Neural crest cell (in vitro differentiated cells): Measurements from ENCODE around the gene ZNF608. TPM values are rescaled to one million over a fixed set of nuclear protein-coding genes. Genes with fewer than 3 reads are reported as not detected.

Experiments used
- DNase-seq: peaks from one replicate; pipeline ENCODE4 v3.0.0; 2021; ENCODE audit warnings: low read depth, mixed read lengths, low spot score
- H3K27ac Mint-ChIP-seq: one replicate; pipeline ENCODE4 v1.8.0; 2021; ENCODE audit warnings: mild to moderate bottlenecking, mixed read lengths; ENCODE audit not compliant: unreplicated experiment
- H3K27me3 Mint-ChIP-seq: 2 replicates; pipeline ENCODE4 v1.8.0; 2021; ENCODE audit warnings: low read depth, mild to moderate bottlenecking, mixed read lengths
- H3K36me3 Mint-ChIP-seq: 2 replicates; pipeline ENCODE4 v1.8.0; 2021; ENCODE audit warnings: low read depth, mild to moderate bottlenecking, mixed read lengths
- H3K4me1 Mint-ChIP-seq: 2 replicates; pipeline ENCODE4 v1.8.0; 2021; ENCODE audit warnings: mixed read lengths
- H3K4me3 Mint-ChIP-seq: one replicate; pipeline ENCODE4 v1.8.0; 2021; ENCODE audit warnings: mild to moderate bottlenecking, mixed read lengths
- H3K9me3 Mint-ChIP-seq: 2 replicates; pipeline ENCODE4 v1.8.0; 2021; ENCODE audit warnings: mixed read lengths
- CTCF ChIP-seq: fragments of 200-600 bp; sonication (generic); conservative IDR thresholded peaks from 2 replicates; pipeline ENCODE4 v1.5.0; 2021; ENCODE audit warnings: antibody characterized with exemption, mild to moderate bottlenecking
- total RNA-seq: library from RNA; stranded (reverse); gene quantifications from 2 replicates; pipeline ENCODE4 v1.2.1, GENCODE V29; 2021

Gene ZNF608
- total RNA-seq, 1 donor from 2014 or later, result 106 TPM

DNA sequence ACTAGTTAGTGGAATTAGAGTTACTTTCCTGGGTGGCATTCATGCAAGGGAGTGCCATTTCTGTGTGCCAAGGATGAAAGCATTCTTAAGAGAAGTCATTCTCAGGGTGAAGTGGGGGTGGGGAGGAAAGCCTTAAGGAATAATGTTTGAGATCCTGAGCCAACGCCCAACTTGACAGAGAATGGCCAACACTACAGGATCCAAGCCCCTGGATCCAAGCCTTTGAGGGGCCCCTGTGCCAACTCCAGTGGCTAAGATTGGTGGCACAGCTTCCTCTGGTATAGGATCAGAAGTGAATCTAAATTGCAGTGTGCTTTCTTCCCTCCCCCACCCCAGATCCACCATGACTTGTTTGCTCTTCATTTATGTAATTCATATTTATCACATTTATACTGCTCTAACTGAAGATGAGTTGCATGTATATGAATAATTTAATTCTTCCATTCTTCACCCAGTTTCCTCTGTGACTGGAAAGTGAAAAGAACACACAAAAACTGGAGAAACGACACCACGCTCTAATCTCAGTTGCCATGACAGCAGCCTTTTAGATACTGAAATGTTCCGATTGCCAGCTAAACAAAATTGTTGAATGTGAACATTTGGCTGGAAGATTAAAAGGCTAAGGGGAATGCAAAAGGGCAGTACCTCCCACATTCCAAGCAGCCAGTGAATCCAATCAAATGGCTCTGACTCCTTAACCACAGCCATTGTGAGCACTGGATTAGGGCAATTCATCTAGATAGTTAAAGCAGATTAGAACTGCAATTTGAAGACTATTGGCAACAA, 4.5 kb downstream of the ZNF608 start:
- no peaks in the 10 kb centered on the region for H3K27me3 Mint-ChIP-seq
- H3K4me3 Mint-ChIP-seq, result no peak overlapping the region
- peaks cover 39% of the 10 kb centered on the region for H3K4me1 Mint-ChIP-seq
- no peaks in the 10 kb centered on the region for H3K9me3 Mint-ChIP-seq
- H3K27ac Mint-ChIP-seq, result no peak overlapping the region
- no peak for TF ChIP-seq CTCF
- DNase-seq, result no peak
- H3K36me3 Mint-ChIP-seq, result peaks cover 3% of the 10 kb centered on the region

DNA sequence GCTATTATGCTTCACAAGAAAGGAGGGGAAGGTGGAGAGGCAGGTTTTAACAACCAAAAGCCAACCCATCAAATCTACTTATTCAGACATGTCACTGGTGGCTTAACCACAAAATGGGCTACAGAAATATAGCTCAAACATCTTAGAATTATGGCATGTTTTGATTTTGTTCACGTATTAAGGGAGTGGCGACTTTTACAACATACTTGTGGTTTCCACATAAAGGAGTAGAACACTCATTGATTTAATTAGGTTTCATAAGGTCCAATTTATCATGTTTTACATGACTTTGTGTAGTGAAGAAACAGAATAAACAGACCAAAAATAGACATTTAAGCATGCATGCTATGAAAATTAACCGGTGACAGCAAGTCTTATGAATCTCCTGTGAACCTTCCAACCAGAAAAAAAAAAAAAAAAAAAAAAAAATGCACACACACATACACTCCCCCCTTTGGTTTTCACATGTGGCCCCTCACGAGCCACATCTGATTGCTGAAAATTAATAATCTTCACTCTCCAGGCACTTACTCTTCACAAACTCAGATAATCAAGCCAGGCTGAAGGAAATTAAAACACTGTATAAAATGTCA, 5.4 kb downstream of the ZNF608 start:
- no peaks in the 10 kb centered on the region for H3K27me3 Mint-ChIP-seq
- peaks cover 47% of the 10 kb centered on the region for H3K4me1 Mint-ChIP-seq
- H3K9me3 Mint-ChIP-seq, result no peaks in the 10 kb centered on the region
- no peak overlapping the region for H3K27ac Mint-ChIP-seq
- DNase-seq, result no peak
- TF ChIP-seq CTCF, result no peak
- H3K4me3 Mint-ChIP-seq, result no peak overlapping the region
- H3K36me3 Mint-ChIP-seq, result peaks cover under 1% of the 10 kb centered on the region

DNA sequence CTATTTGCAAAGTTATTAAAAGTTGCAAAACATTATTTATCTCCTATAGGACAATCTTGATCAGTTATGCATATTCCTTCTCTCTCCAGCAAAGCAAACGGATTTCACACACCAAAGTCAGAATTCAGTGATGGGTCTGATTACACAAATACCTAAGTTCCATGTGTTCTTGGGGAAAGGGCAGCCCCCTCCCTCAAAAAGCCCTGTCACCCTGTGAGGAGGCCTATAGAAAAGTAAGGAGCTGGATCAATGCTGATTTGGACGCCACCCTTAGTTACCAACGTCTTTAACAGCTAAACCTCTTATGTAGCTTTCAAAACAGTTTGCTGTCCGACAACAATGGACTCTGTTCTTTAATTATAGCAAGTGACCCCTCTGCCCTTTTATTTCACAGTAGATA, 6.4 kb downstream of the ZNF608 start:
- Mint-ChIP-seq H3K4me1 (peaks cover 57% of the 10 kb centered on the region), H3K4me3 (no peak overlapping the region), H3K27me3 (no peaks in the 10 kb centered on the region), H3K36me3 (no peaks in the 10 kb centered on the region), H3K27ac (peak overlapping the region; percentile 92), H3K9me3 (no peaks in the 10 kb centered on the region)
- no peak for DNase-seq
- no peak for TF ChIP-seq CTCF

DNA sequence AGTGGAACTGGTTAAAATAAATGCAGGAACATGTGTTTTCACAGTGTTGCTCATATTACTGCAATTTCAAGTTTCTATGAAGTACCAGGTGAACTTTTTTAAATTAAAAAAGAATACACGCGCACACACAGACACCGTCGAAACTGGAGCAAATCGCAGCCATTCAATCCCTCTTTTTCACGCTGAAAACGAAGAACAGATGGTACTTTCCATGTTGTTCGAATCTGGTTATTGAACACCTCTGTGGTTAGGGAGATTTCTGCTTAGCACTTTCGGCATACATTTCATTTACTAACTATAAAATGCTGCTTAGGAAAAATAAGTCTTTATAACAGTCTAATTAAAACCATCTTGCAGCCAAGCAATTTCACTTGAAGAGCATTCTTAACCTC, 6.8 kb downstream of the ZNF608 start:
- peak; percentile 21 for TF ChIP-seq CTCF
- H3K4me1 Mint-ChIP-seq, result peaks cover 56% of the 10 kb centered on the region
- no peak overlapping the region for H3K4me3 Mint-ChIP-seq
- no peaks in the 10 kb centered on the region for H3K36me3 Mint-ChIP-seq
- H3K27me3 Mint-ChIP-seq, result no peaks in the 10 kb centered on the region
- H3K27ac Mint-ChIP-seq, result peak overlapping the region; percentile 92
- DNase-seq, result no peak
- no peaks in the 10 kb centered on the region for H3K9me3 Mint-ChIP-seq

DNA sequence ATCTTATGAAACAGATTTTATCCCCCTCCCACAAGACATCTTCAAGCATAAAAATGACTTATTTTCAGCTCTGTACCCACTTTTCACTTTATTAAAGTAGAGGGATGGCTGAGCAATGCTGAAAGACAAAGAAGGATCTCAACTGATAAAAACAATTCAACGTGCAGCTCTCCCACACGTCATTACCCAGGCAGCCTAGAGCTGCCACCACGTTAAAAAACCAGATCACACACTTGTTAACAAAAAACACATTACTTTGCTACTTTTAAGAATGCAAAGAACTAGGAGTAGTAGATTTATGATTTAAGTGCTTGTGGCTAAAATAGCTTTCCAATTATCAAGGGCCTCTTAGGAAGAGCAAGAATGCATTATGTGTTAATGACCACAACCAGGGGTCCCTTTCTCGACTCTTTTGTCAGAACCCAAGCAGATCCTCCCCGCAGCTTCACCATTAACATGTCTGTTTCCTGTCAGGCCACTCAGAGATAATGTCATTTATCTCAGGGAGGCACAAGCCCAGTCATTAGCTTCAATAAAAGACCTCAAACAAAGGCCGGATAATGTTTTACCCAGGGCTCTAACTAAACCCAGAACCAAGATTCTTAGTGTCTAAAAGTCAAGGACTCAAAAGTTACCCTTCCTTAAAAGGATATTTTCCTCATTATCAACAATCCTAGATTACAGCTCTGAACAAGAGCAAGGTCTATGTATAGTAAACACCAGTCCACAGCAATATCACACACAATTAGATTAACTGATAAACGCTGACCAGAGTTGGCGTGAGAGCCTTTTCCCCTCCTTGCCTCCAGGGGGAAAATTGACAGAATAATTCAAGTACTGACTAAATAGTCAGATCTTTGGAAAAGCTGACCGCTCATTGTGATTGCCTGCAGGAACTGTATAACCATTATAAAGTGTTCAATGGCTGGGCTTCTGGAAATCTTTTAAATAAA, 7.5 kb downstream of the ZNF608 start:
- Mint-ChIP-seq H3K36me3 (no peaks in the 10 kb centered on the region), H3K27me3 (no peaks in the 10 kb centered on the region), H3K9me3 (no peaks in the 10 kb centered on the region), H3K27ac (peak overlapping the region; percentile 92), H3K4me1 (peaks cover 59% of the 10 kb centered on the region), H3K4me3 (no peak overlapping the region)
- no peak for DNase-seq
- TF ChIP-seq CTCF, result peak; percentile 65
